Muscle layer of duodenum (tissue), 2 donors: ENCODE data around the gene OBSCN.
"Not testable (repeated sequence)": the region's sequence is repeated elsewhere in the genome, so short reads cannot be mapped to it uniquely, and the experiment has no call there.

Experiments
- H3K27ac ChIP-seq: one replicate; pipeline ENCODE4 v1.7.0; 2013; ENCODE audit warnings: mild to moderate bottlenecking, low read length
- H3K27me3 ChIP-seq: one replicate; pipeline ENCODE4 v1.7.0; 2013; ENCODE audit warnings: low read depth, mild to moderate bottlenecking, control low read depth, low read length
- H3K36me3 ChIP-seq, 2 donors: one replicate each; pipeline ENCODE4 v1.7.0; 2013; ENCODE audit warnings: low read length in 2 of 2, control low read depth in 1 of 2, mild to moderate bottlenecking in 1 of 2; ENCODE audit not compliant: insufficient read depth in 2 of 2, control insufficient read depth in 1 of 2
- H3K4me1 ChIP-seq, 2 donors: one replicate each; pipeline ENCODE4 v1.7.0; 2013; ENCODE audit warnings: low read length in 2 of 2, mild to moderate bottlenecking in 2 of 2, control low read depth in 1 of 2, moderate library complexity in 1 of 2; ENCODE audit not compliant: insufficient read depth in 2 of 2, control insufficient read depth in 1 of 2
- H3K4me3 ChIP-seq, 2 donors: one replicate each; pipeline ENCODE4 v1.7.0; 2013; ENCODE audit warnings: low read length in 2 of 2, low read depth in 1 of 2, mild to moderate bottlenecking in 1 of 2
- H3K9me3 ChIP-seq, 2 donors: one replicate each; pipeline ENCODE4 v1.7.0; 2013; ENCODE audit warnings: low read length in 2 of 2, control low read depth in 1 of 2, mild to moderate bottlenecking in 1 of 2; ENCODE audit not compliant: control insufficient read depth in 1 of 2
- donor health status: healthy.

OBSCN gene

GRCh38 chr1:228226956-228227791, 19.3 kb downstream of the OBSCN start:
- Histone ChIP-seq H3K4me1 (no peaks in the 10 kb centered on the region), H3K27me3 (no peaks in the 10 kb centered on the region), H3K9me3 (peaks cover 8 to 20% of the 10 kb centered on the region in 2 donors), H3K27ac (no peak overlapping the region), H3K36me3 (peaks cover 0 to 17% of the 10 kb centered on the region in 2 donors), H3K4me3 (no peak overlapping the region)

- H3K4me3 ChIP-seq, H3K27ac ChIP-seq, H3K4me1 ChIP-seq, H3K27me3 ChIP-seq: not testable (repeated sequence)
- H3K36me3 ChIP-seq: peaks cover 0 to 17% of the 10 kb centered on the region in 2 donors
- peaks cover 8 to 23% of the 10 kb centered on the region in 2 donors for H3K9me3 ChIP-seq
These were observed 20.3 kb downstream of the OBSCN start for GRCh38 chr1:228228147-228228546.

- H3K4me1 ChIP-seq: no peaks in the 10 kb centered on the region
- no peaks in the 10 kb centered on the region for H3K27me3 ChIP-seq
- H3K36me3 ChIP-seq: peaks cover 0 to 17% of the 10 kb centered on the region in 2 donors
- H3K9me3 ChIP-seq: peaks cover 8 to 23% of the 10 kb centered on the region in 2 donors
- no peak overlapping the region for H3K27ac ChIP-seq
- H3K4me3 ChIP-seq: no peak overlapping the region
These were observed 20.8 kb downstream of the OBSCN start for GRCh38 chr1:228228601-228229074.

- Histone ChIP-seq H3K4me3 (no peak overlapping the region), H3K9me3 (peaks cover 0 to 3% of the 10 kb centered on the region in 2 donors), H3K27me3 (no peaks in the 10 kb centered on the region), H3K36me3 (no peaks in the 10 kb centered on the region), H3K4me1 (no peaks in the 10 kb centered on the region), H3K27ac (no peak overlapping the region)
These were observed 23.3 kb downstream of the OBSCN start for GRCh38 chr1:228231189-228231588.

GRCh38 chr1:228233136-228233535, 25.3 kb downstream of the OBSCN start:
- H3K9me3 ChIP-seq: peaks cover 0 to 3% of the 10 kb centered on the region in 2 donors
- no peak overlapping the region for H3K4me3 ChIP-seq
- no peaks in the 10 kb centered on the region for H3K36me3 ChIP-seq
- H3K27ac ChIP-seq: no peak overlapping the region
- H3K27me3 ChIP-seq: no peaks in the 10 kb centered on the region
- H3K4me1 ChIP-seq: peaks cover 0 to 4% of the 10 kb centered on the region in 2 donors

GRCh38 chr1:228234921-228235320, 27.1 kb downstream of the OBSCN start:
- Histone ChIP-seq H3K4me3 (no peak overlapping the region), H3K9me3 (peaks cover 0 to 3% of the 10 kb centered on the region in 2 donors), H3K4me1 (peaks cover 0 to 4% of the 10 kb centered on the region in 2 donors), H3K27ac (no peak overlapping the region), H3K36me3 (no peaks in the 10 kb centered on the region), H3K27me3 (no peaks in the 10 kb centered on the region)

GRCh38 chr1:228236744-228237143, 28.9 kb downstream of the OBSCN start:
- H3K36me3 ChIP-seq: peaks cover 0 to 6% of the 10 kb centered on the region in 2 donors
- H3K4me3 ChIP-seq: no peak overlapping the region
- H3K4me1 ChIP-seq: peaks cover 0 to 4% of the 10 kb centered on the region in 2 donors
- no peak overlapping the region for H3K27ac ChIP-seq
- peaks cover 3 to 15% of the 10 kb centered on the region in 2 donors for H3K9me3 ChIP-seq
- no peaks in the 10 kb centered on the region for H3K27me3 ChIP-seq

- peaks cover 11 to 20% of the 10 kb centered on the region in 2 donors for H3K9me3 ChIP-seq
- no peak overlapping the region for H3K27ac ChIP-seq
- peaks cover 0 to 11% of the 10 kb centered on the region in 2 donors for H3K36me3 ChIP-seq
- H3K27me3 ChIP-seq: no peaks in the 10 kb centered on the region
- peaks cover 0 to 4% of the 10 kb centered on the region in 2 donors for H3K4me1 ChIP-seq
- H3K4me3 ChIP-seq: no peak overlapping the region
These were observed 30.2 kb downstream of the OBSCN start for GRCh38 chr1:228238007-228238406.

GRCh38 chr1:228238461-228238860, 30.6 kb downstream of the OBSCN start:
- H3K27ac ChIP-seq: no peak overlapping the region
- peaks cover 0 to 16% of the 10 kb centered on the region in 2 donors for H3K36me3 ChIP-seq
- peaks cover 15 to 25% of the 10 kb centered on the region in 2 donors for H3K9me3 ChIP-seq
- H3K27me3 ChIP-seq: no peaks in the 10 kb centered on the region
- H3K4me1 ChIP-seq: peaks cover 0 to 4% of the 10 kb centered on the region in 2 donors
- H3K4me3 ChIP-seq: no peak overlapping the region

GRCh38 chr1:228240411-228241240, 32.8 kb downstream of the OBSCN start:
- H3K36me3 ChIP-seq: peaks cover 0 to 33% of the 10 kb centered on the region in 2 donors
- H3K27me3 ChIP-seq: no peaks in the 10 kb centered on the region
- peaks cover 0 to 4% of the 10 kb centered on the region in 2 donors for H3K4me1 ChIP-seq
- no peak overlapping the region for H3K4me3 ChIP-seq
- no peak overlapping the region for H3K27ac ChIP-seq
- peaks cover 18 to 46% of the 10 kb centered on the region in 2 donors for H3K9me3 ChIP-seq

GRCh38 chr1:228241259-228241658, 33.4 kb downstream of the OBSCN start:
- peaks cover 18 to 52% of the 10 kb centered on the region in 2 donors for H3K9me3 ChIP-seq
- H3K4me1 ChIP-seq: peaks cover 0 to 4% of the 10 kb centered on the region in 2 donors
- H3K36me3 ChIP-seq: peaks cover 0 to 39% of the 10 kb centered on the region in 2 donors
- H3K4me3 ChIP-seq: no peak overlapping the region
- no peaks in the 10 kb centered on the region for H3K27me3 ChIP-seq
- no peak overlapping the region for H3K27ac ChIP-seq
